Non-pigmented ciliary epithelial cell (primary cell): ENCODE data around the gene CHRND.

Experiments used
- DNase-seq: peaks from one replicate; pipeline ENCODE4 v3.0.0-alpha.2; 2010; ENCODE audit warnings: low read depth

Gene CHRND

GRCh38 chr2:232488097-232488711 lies 37.8 kb upstream of the CHRND start:
- DNase-seq: no peak

GRCh38 chr2:232488721-232489300 lies 37.1 kb upstream of the CHRND start:
- no peak for DNase-seq

GRCh38 chr2:232489516-232490220 lies 36.3 kb upstream of the CHRND start:
- DNase-seq: no peak

GRCh38 chr2:232490221-232491138 lies 35.5 kb upstream of the CHRND start:
- DNase-seq: no peak

GRCh38 chr2:232491139-232491780 lies 34.7 kb upstream of the CHRND start:
- DNase-seq: no peak

- DNase-seq: no peak
Observed at GRCh38 chr2:232492236-232492848, 33.6 kb upstream of the CHRND start.

- DNase-seq: no peak
Observed at GRCh38 chr2:232492963-232493700, 32.8 kb upstream of the CHRND start.

- no peak for DNase-seq
Observed at GRCh38 chr2:232493701-232494474, 32.1 kb upstream of the CHRND start.

- DNase-seq: no peak
Observed at GRCh38 chr2:232494542-232494941, 31.4 kb upstream of the CHRND start.

GRCh38 chr2:232495292-232495691 lies 30.7 kb upstream of the CHRND start:
- no peak for DNase-seq

GRCh38 chr2:232496501-232497270 lies 29.3 kb upstream of the CHRND start:
- no peak for DNase-seq

- DNase-seq: no peak
Observed at GRCh38 chr2:232497348-232497747, 28.6 kb upstream of the CHRND start.

GRCh38 chr2:232498452-232498851 lies 27.5 kb upstream of the CHRND start:
- DNase-seq: no peak

- no peak for DNase-seq
Observed at GRCh38 chr2:232501331-232501771, 24.6 kb upstream of the CHRND start.

- DNase-seq: no peak
Observed at GRCh38 chr2:232501794-232502390, 24.1 kb upstream of the CHRND start.

GRCh38 chr2:232502511-232502910 lies 23.4 kb upstream of the CHRND start:
- no peak for DNase-seq

GRCh38 chr2:232502911-232503808 lies 22.8 kb upstream of the CHRND start:
- no peak for DNase-seq
